Measurements from ENCODE around the gene ZSCAN23. TPM values are rescaled to one million over a fixed set of nuclear protein-coding genes. Genes with fewer than 3 reads are reported as not detected.
"Not testable (repeated sequence)": the region's sequence is repeated elsewhere in the genome, so short reads cannot be mapped to it uniquely, and the experiment has no call there.

Gene ZSCAN23
- total and polyA plus RNA-seq, 2 donors from 2014 or later = 0.49 to 5.5 TPM

DNA sequence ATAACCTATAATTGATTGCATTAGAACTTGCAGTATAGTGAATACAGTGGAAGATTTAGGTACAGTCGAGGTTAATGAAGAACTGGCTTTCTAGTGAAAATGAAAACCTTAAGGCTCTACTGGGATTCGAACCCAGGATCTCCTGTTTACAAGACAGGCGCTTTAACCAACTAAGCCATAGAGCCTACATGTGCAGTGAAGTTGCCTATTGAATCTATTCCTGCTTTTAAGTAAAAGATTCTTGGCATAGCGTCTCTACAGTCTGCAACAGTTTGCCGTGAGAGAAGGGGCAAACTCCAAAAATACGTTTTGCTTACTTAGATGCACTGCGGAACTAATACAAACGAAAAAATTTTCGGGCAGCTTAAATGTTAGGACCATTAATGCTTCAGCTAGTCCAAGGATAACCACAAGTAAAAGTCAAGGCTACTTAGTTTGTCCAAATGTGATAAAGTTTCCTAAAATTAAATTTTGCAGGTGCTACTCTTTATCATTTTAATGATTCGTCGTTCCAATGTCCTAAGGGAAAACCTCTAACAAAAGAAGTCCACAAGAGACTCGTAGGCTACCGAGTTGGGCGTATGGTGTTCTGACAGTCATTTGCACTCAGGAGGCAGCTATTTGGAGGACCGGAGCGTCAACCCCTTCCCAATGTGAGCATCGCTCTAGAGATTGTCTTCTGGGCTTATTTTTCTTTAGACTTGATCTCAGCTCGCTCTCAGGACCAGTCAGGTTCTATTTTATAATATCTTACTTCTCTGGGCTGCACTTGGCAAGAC lies 31.3 kb upstream of the ZSCAN23 start:
- H3K36me3 ChIP-seq (ENCODE audit: control insufficient read depth in 2 of 3, insufficient read depth in 3 of 3, low read length in 3 of 3) = no peaks in the 10 kb centered on the region
- H3K27ac ChIP-seq (ENCODE audit: low read depth in 2 of 2, low read length in 2 of 2) = no peak overlapping the region
- no peak overlapping the region for H3K9ac ChIP-seq (ENCODE audit: low read length in 3 of 3)
- FAIRE-seq (no peak), DNase-seq (peak in 3 of 5 donors; percentile 16 to 82 (median 54))
- H3K9me3 ChIP-seq (ENCODE audit: control insufficient read depth in 2 of 3, insufficient read depth in 1 of 3, low read length in 3 of 3) = peaks cover 0 to 2% (median 0%) of the 10 kb centered on the region in 3 donors
- H3K4me3 ChIP-seq (ENCODE audit: low read length in 3 of 3) = no peak overlapping the region
- intact Hi-C loops (cut with DNase I) = no loop called here
- H3K27me3 ChIP-seq (ENCODE audit: control insufficient read depth, insufficient read depth, low read length) = peaks cover 16% of the 10 kb centered on the region
- TF ChIP-seq, protein P1, sequence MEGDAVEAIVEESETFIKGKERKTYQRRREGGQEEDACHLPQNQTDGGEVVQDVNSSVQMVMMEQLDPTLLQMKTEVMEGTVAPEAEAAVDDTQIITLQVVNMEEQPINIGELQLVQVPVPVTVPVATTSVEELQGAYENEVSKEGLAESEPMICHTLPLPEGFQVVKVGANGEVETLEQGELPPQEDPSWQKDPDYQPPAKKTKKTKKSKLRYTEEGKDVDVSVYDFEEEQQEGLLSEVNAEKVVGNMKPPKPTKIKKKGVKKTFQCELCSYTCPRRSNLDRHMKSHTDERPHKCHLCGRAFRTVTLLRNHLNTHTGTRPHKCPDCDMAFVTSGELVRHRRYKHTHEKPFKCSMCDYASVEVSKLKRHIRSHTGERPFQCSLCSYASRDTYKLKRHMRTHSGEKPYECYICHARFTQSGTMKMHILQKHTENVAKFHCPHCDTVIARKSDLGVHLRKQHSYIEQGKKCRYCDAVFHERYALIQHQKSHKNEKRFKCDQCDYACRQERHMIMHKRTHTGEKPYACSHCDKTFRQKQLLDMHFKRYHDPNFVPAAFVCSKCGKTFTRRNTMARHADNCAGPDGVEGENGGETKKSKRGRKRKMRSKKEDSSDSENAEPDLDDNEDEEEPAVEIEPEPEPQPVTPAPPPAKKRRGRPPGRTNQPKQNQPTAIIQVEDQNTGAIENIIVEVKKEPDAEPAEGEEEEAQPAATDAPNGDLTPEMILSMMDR (IDR thresholded peaks at IDR 0.05; ENCODE audit: borderline replicate concordance, extremely low read depth, insufficient read depth) = no peak
- H3K4me1 ChIP-seq (ENCODE audit: control insufficient read depth in 2 of 3, insufficient read depth in 2 of 3, low read depth in 1 of 3, low read length in 3 of 3) = no peaks in the 10 kb centered on the region

GRCh38 chr6:28469153-28469745 lies 26.0 kb upstream of the ZSCAN23 start:
- intact Hi-C loops (cut with DNase I); H3K4me3 ChIP-seq (ENCODE audit: low read length in 3 of 3); H3K27ac ChIP-seq (ENCODE audit: low read depth in 2 of 2, low read length in 2 of 2); FAIRE-seq; DNase-seq; H3K27me3 ChIP-seq (ENCODE audit: control insufficient read depth, insufficient read depth, low read length); H3K36me3 ChIP-seq (ENCODE audit: control insufficient read depth in 2 of 3, insufficient read depth in 3 of 3, low read length in 3 of 3); H3K4me1 ChIP-seq (ENCODE audit: control insufficient read depth in 2 of 3, insufficient read depth in 2 of 3, low read depth in 1 of 3, low read length in 3 of 3); H3K9me3 ChIP-seq (ENCODE audit: control insufficient read depth in 2 of 3, insufficient read depth in 1 of 3, low read length in 3 of 3); H3K9ac ChIP-seq (ENCODE audit: low read length in 3 of 3): not testable (repeated sequence)

DNA sequence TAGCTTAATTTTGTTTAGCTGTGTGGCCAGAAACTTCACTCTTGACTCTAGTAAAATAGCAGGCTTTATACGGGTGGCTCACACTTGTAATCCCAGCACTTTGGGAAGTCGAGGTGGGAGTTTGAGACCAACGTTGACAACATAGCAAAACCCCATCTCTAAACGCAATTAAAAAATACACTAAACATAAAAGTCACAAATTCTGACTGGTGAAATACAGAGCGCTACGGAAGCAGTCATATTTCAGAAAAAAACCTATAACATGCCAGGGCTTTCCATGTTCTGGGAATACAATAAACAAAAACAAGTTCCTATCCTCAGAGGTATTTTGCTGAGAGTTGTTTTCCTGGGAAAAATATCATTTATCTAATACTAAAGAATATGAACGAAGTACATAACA lies 24.8 kb upstream of the ZSCAN23 start:
- no peak for FAIRE-seq
- Histone ChIP-seq H3K36me3 (ENCODE audit: control insufficient read depth in 2 of 3, insufficient read depth in 3 of 3, low read length in 3 of 3) (no peaks in the 10 kb centered on the region), H3K4me1 (ENCODE audit: control insufficient read depth in 2 of 3, insufficient read depth in 2 of 3, low read depth in 1 of 3, low read length in 3 of 3) (no peaks in the 10 kb centered on the region), H3K4me3 (ENCODE audit: low read length in 3 of 3) (no peak overlapping the region), H3K9me3 (ENCODE audit: control insufficient read depth in 2 of 3, insufficient read depth in 1 of 3, low read length in 3 of 3) (peaks cover 0 to 9% (median 0%) of the 10 kb centered on the region in 3 donors), H3K9ac (ENCODE audit: low read length in 3 of 3) (no peak overlapping the region), H3K27me3 (ENCODE audit: control insufficient read depth, insufficient read depth, low read length) (peaks cover 2% of the 10 kb centered on the region), H3K27ac (ENCODE audit: low read depth in 2 of 2, low read length in 2 of 2) (no peak overlapping the region)
- intact Hi-C loops (cut with DNase I) = no loop called here
- TF ChIP-seq, protein P1 (IDR thresholded peaks at IDR 0.05; ENCODE audit: borderline replicate concordance, extremely low read depth, insufficient read depth) = no peak
- no peak for DNase-seq

DNA sequence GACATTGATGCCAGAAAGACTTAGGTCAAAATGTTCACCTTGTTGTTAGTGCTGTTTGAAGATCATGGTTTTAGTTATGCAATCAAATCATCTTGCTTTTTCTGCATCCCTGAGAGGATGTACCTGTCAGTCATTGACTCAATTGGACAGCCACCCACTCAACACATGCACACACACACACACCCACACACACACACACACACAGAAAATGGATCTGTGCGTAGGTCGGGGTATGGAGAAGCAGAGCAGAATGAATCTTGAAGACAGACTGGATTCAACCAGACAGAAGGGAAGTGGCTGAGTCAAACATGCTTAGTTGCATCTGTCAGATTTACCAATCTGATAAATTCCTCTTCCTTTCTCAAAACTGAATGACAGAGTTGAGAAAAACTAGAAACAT lies 19.1 kb upstream of the ZSCAN23 start:
- no peak overlapping the region for H3K27ac ChIP-seq (ENCODE audit: low read depth in 2 of 2, low read length in 2 of 2)
- H3K9ac ChIP-seq (ENCODE audit: low read length in 3 of 3) = no peak overlapping the region
- DNase-seq = no peak
- no peaks in the 10 kb centered on the region for H3K36me3 ChIP-seq (ENCODE audit: control insufficient read depth in 2 of 3, insufficient read depth in 3 of 3, low read length in 3 of 3)
- TF ChIP-seq, protein P1 (IDR thresholded peaks at IDR 0.05; ENCODE audit: borderline replicate concordance, extremely low read depth, insufficient read depth) = no peak
- H3K4me1 ChIP-seq (ENCODE audit: control insufficient read depth in 2 of 3, insufficient read depth in 2 of 3, low read depth in 1 of 3, low read length in 3 of 3) = no peaks in the 10 kb centered on the region
- no peaks in the 10 kb centered on the region for H3K9me3 ChIP-seq (ENCODE audit: control insufficient read depth in 2 of 3, insufficient read depth in 1 of 3, low read length in 3 of 3)
- no peak for FAIRE-seq
- no peak overlapping the region for H3K4me3 ChIP-seq (ENCODE audit: low read length in 3 of 3)
- peaks cover 7% of the 10 kb centered on the region for H3K27me3 ChIP-seq (ENCODE audit: control insufficient read depth, insufficient read depth, low read length)
- intact Hi-C loops (cut with DNase I) = no loop called here

Data from kidney (tissue), 14 donors.